ENCODE data around the gene ANO4. TPM values are rescaled to one million over a fixed set of nuclear protein-coding genes. Genes with fewer than 3 reads are reported as not detected.

Gene ANO4
- total RNA-seq, 1 donor from 2014 or later = 2.6 TPM

GRCh38 chr12:100991102-100991501, 196.5 kb downstream of the ANO4 start:
- DNase-seq = no peak

- DNase-seq = no peak
These were observed 197.6 kb downstream of the ANO4 start for GRCh38 chr12:100992194-100992593.

GRCh38 chr12:100993916-100994450, 199.4 kb downstream of the ANO4 start:
- DNase-seq = no peak

- no peak for DNase-seq
These were observed 200.6 kb downstream of the ANO4 start for GRCh38 chr12:100995201-100995600.

GRCh38 chr12:100995771-100996170, 201.2 kb downstream of the ANO4 start:
- no peak for DNase-seq

- DNase-seq = no peak
These were observed 207.1 kb downstream of the ANO4 start for GRCh38 chr12:101001669-101002068.

- no peak for DNase-seq
These were observed 208.3 kb downstream of the ANO4 start for GRCh38 chr12:101002696-101003419.

GRCh38 chr12:101004898-101005297, 210.3 kb downstream of the ANO4 start:
- DNase-seq = no peak

GRCh38 chr12:101009274-101009673, 214.7 kb downstream of the ANO4 start:
- no peak for DNase-seq

- DNase-seq = no peak
These were observed 216.3 kb downstream of the ANO4 start for GRCh38 chr12:101010896-101011295.

- no peak for DNase-seq
These were observed 219.4 kb downstream of the ANO4 start for GRCh38 chr12:101013993-101014392.

- no peak for DNase-seq
These were observed 220.5 kb downstream of the ANO4 start for GRCh38 chr12:101015044-101015443.

GRCh38 chr12:101018540-101018939, 224.0 kb downstream of the ANO4 start:
- DNase-seq = no peak

- no peak for DNase-seq
These were observed 224.6 kb downstream of the ANO4 start for GRCh38 chr12:101019201-101019600.

GRCh38 chr12:101019667-101020066, 225.1 kb downstream of the ANO4 start:
- no peak for DNase-seq

GRCh38 chr12:101021442-101021841, 226.9 kb downstream of the ANO4 start:
- no peak for DNase-seq

GRCh38 chr12:101021911-101022388, 227.4 kb downstream of the ANO4 start:
- no peak for DNase-seq

GRCh38 chr12:101027200-101027599, 232.6 kb downstream of the ANO4 start:
- DNase-seq = peak; percentile 18

- no peak for DNase-seq
These were observed 233.2 kb downstream of the ANO4 start for GRCh38 chr12:101027816-101028215.

- DNase-seq = no peak
These were observed 243.8 kb downstream of the ANO4 start for GRCh38 chr12:101038289-101038871.

- DNase-seq = no peak
These were observed 245.4 kb downstream of the ANO4 start for GRCh38 chr12:101039848-101040531.

- no peak for DNase-seq
These were observed 246.4 kb downstream of the ANO4 start for GRCh38 chr12:101040936-101041335.

GRCh38 chr12:101042211-101042610, 247.6 kb downstream of the ANO4 start:
- DNase-seq = no peak

Measured in tongue (tissue), 2 donors.